HCT116 (cell line): ENCODE data around the gene LAMA4. TPM values are rescaled to one million over a fixed set of nuclear protein-coding genes. Genes with fewer than 3 reads are reported as not detected.

Experiments
- ATAC-seq: fragments of 200-7000 bp; cut with Tn5 transposase; 2 replicates; pipeline ENCODE4 v1.9.1; 2020; ENCODE audit warnings: mild to moderate bottlenecking, moderate library complexity
- BruUV-seq: library from RNA; stranded (reverse); fragments of 400-500 nt; replicated peaks from 2 replicates; lab custom pipeline; 2021; lab: Mats Ljungman, UMichigan
- CTCF ChIA-PET: fragments of 300-600 bp; sonication (Branson Sonifier 250); formaldehyde crosslinking; loops from one replicate; lab custom pipeline; 2021; ENCODE audit warnings: antibody characterized with exemption; lab: Charles Lee
- POLR2A ChIA-PET: fragments of 300-600, 350-600 bp; sonication (Branson Sonifier 250); formaldehyde crosslinking; loops from one replicate; lab custom pipeline; 2021; ENCODE audit warnings: antibody characterized with exemption; lab: Charles Lee
- RAD21 ChIA-PET, 2 experiments: fragments of 300-600 bp; sonication (Branson Sonifier 250); formaldehyde crosslinking; loops; one replicate each; lab custom pipeline; 2023; ENCODE audit warnings: low total read pairs in 2 of 2; ENCODE audit not compliant: uncharacterized antibody in 2 of 2, unreplicated experiment in 2 of 2, low non-redundant PET in 1 of 2; lab: Charles Lee
- DNase-seq: peaks from one replicate; pipeline ENCODE4 v3.0.0-alpha.2; 2010; ENCODE audit warnings: low read depth, low spot score
- H2AFZ ChIP-seq: fragments of 200-600 bp; shearing (Covaris generic), sonication (generic); 2 replicates; pipeline ENCODE4 v1.6.1; 2017; ENCODE audit warnings: low read depth, mixed run types, mixed read lengths, antibody characterized with exemption, low read length; ENCODE audit not compliant: poor library complexity, severe bottlenecking
- H3K27ac ChIP-seq: 2 replicates; pipeline ENCODE4 v1.5.1; 2012; ENCODE audit warnings: low read depth, low read length
- H3K27me3 ChIP-seq: fragments of 200-600 bp; sonication (generic); 2 replicates; pipeline ENCODE4 v1.6.1; 2016; ENCODE audit warnings: mixed run types, low read length, mixed read lengths; ENCODE audit not compliant: insufficient read depth
- H3K36me3 ChIP-seq, 2 experiments: fragments of 200-500 bp in 1 of 2; fragments of 200-600 bp in 1 of 2; sonication (Bioruptor generic) in 1 of 2; sonication (generic) in 1 of 2; 2 replicates each; pipeline versions ENCODE4 v1.5.1 to v1.6.1; 2014 to 2016; ENCODE audit warnings: low read length in 2 of 2, inconsistent platforms in 1 of 2, mixed read lengths in 1 of 2, mixed run types in 1 of 2; ENCODE audit not compliant: insufficient read depth in 2 of 2, control insufficient read depth in 1 of 2
- H3K4me1 ChIP-seq, 2 experiments: fragments of 200-600 bp in 1 of 2; sonication (generic) in 1 of 2; 2 replicates each; pipeline versions ENCODE4 v1.5.1 to v1.6.1; 2012 to 2017; ENCODE audit warnings: low read length in 2 of 2, inconsistent platforms in 1 of 2, mild to moderate bottlenecking in 1 of 2, mixed read lengths in 1 of 2, mixed run types in 1 of 2, moderate library complexity in 1 of 2; ENCODE audit not compliant: insufficient read depth in 2 of 2, control insufficient read depth in 1 of 2
- H3K4me2 ChIP-seq: fragments of 200-600 bp; sonication (generic); 2 replicates; pipeline ENCODE4 v1.6.1; 2017; ENCODE audit warnings: mixed run types, low read length, mixed read lengths
- H3K4me3 ChIP-seq, 2 experiments: fragments of 200-600 bp in 1 of 2; sonication (generic) in 1 of 2; replicated peaks in 1 of 2; 2 replicates each; pipeline ENCODE4 v1.5.1; 2011 to 2016; ENCODE audit warnings: low read length in 2 of 2, control low read depth in 1 of 2, low read depth in 1 of 2, mild to moderate bottlenecking in 1 of 2, mixed read lengths in 1 of 2, mixed run types in 1 of 2
- H3K79me2 ChIP-seq: fragments of 200-600 bp; sonication (generic); 2 replicates; pipeline ENCODE4 v1.6.1; 2017; ENCODE audit warnings: mild to moderate bottlenecking, mixed run types, low read length, moderate library complexity, mixed read lengths; ENCODE audit not compliant: insufficient read depth
- H3K9ac ChIP-seq: fragments of 200-600 bp; sonication (generic); 2 replicates; pipeline ENCODE4 v1.6.1; 2016; ENCODE audit warnings: low read length, mixed read lengths
- H3K9me2 ChIP-seq: fragments of 200-600 bp; sonication (generic), shearing (Covaris generic); 2 replicates; pipeline ENCODE4 v1.6.1; 2017; ENCODE audit warnings: mixed run types, mild to moderate bottlenecking, moderate library complexity; ENCODE audit not compliant: insufficient read depth
- H3K9me3 ChIP-seq, 2 experiments: fragments of 200-500 bp in 1 of 2; fragments of 200-600 bp in 1 of 2; sonication (Bioruptor generic) in 1 of 2; sonication (generic) in 1 of 2; 2 replicates each; pipeline ENCODE4 v1.6.1; 2014 to 2017; ENCODE audit warnings: low read length in 2 of 2, mixed read lengths in 2 of 2, inconsistent platforms in 1 of 2, low read depth in 1 of 2, mild to moderate bottlenecking in 1 of 2, mixed run types in 1 of 2, moderate library complexity in 1 of 2; ENCODE audit not compliant: control insufficient read depth in 1 of 2, insufficient read depth in 1 of 2
- H4K20me1 ChIP-seq: fragments of 200-600 bp; sonication (generic), shearing (Covaris generic); 2 replicates; pipeline ENCODE4 v1.6.1; 2017; ENCODE audit warnings: mixed run types, mild to moderate bottlenecking, moderate library complexity; ENCODE audit not compliant: insufficient read depth
- CBX3 ChIP-seq: IDR thresholded peaks from 2 replicates; pipeline ENCODE4 v1.6.1; 2012; ENCODE audit warnings: low read depth
- CEBPB ChIP-seq: IDR thresholded peaks from 2 replicates; pipeline ENCODE4 v1.6.1; 2012; ENCODE audit warnings: low read depth
- EGR1 ChIP-seq: IDR thresholded peaks from 2 replicates; pipeline ENCODE4 v1.6.1; 2012; ENCODE audit warnings: low read depth
- ELF1 ChIP-seq: IDR thresholded peaks from 2 replicates; pipeline ENCODE4 v1.6.1; 2012; ENCODE audit warnings: low read depth, borderline replicate concordance
- EZH2phosphoT487 ChIP-seq: fragments of 200-600 bp; IDR thresholded peaks from 2 replicates; pipeline ENCODE4 v1.6.1; 2018; ENCODE audit warnings: antibody characterized with exemption, borderline replicate concordance
- FOSL1 ChIP-seq: IDR thresholded peaks from 2 replicates; pipeline ENCODE4 v1.6.1; 2012; ENCODE audit warnings: low read depth
- JUND ChIP-seq: IDR thresholded peaks from 2 replicates; pipeline ENCODE4 v1.6.1; 2012
- SP1 ChIP-seq: IDR thresholded peaks from 2 replicates; pipeline ENCODE4 v1.6.1; 2012; ENCODE audit warnings: low read depth
- SRF ChIP-seq: IDR thresholded peaks from 2 replicates; pipeline ENCODE4 v1.6.1; 2012; ENCODE audit warnings: low read depth
- ZFX ChIP-seq: fragments of 450-650 bp; IDR thresholded peaks from 2 replicates; pipeline ENCODE4 v1.6.1; 2017
- ZNF274 ChIP-seq: fragments of 200-500 bp; sonication (Bioruptor generic); IDR thresholded peaks from 2 replicates; pipeline ENCODE4 v1.6.1; 2014; ENCODE audit warnings: mild to moderate bottlenecking, low read depth, low read length, inconsistent platforms
- intact Hi-C: fragments of 100-400 bp; cut with micrococcal nuclease; formaldehyde crosslinking; loops from 2 replicates; pipeline ENCODE4 v1.10.0; 2022
- total RNA-seq: library from RNA; stranded (reverse); gene quantifications from one replicate; pipeline ENCODE4 v1.2.1, GENCODE V29; 2021; ENCODE audit not compliant: unreplicated experiment
- TF ChIP-seq, protein P1 (sequence below): IDR thresholded peaks from 2 replicates; pipeline ENCODE4 v1.6.1; 2012; ENCODE audit warnings: low read depth
- TF ChIP-seq, protein P2 (sequence below), 3 experiments: fragments of 200-600 bp in 1 of 3; sonication (generic) in 1 of 3; IDR thresholded peaks in 2 of 3; conservative IDR thresholded peaks in 1 of 3; 2 replicates each; pipeline ENCODE4 v1.5.1; 2012 to 2017; ENCODE audit warnings: low read depth in 2 of 3, low read length in 2 of 3, antibody characterized with exemption in 1 of 3, borderline replicate concordance in 1 of 3, control low read depth in 1 of 3, mild to moderate bottlenecking in 1 of 3, mixed read lengths in 1 of 3, mixed run types in 1 of 3, moderate library complexity in 1 of 3; ENCODE audit not compliant: insufficient read depth in 1 of 3
- TF ChIP-seq, protein P3 (sequence below): IDR thresholded peaks from 2 replicates; pipeline ENCODE4 v1.6.1; 2011; ENCODE audit warnings: mild to moderate bottlenecking, low read length, moderate library complexity; ENCODE audit not compliant: insufficient replicate concordance; ENCODE audit errors: extremely low read depth
- TF ChIP-seq, protein P4 (sequence below): IDR thresholded peaks from 2 replicates; pipeline ENCODE4 v1.6.1; 2012

LAMA4 gene
- total RNA-seq, 1 experiment from 2014 or later, result 2.2 TPM

DNA sequence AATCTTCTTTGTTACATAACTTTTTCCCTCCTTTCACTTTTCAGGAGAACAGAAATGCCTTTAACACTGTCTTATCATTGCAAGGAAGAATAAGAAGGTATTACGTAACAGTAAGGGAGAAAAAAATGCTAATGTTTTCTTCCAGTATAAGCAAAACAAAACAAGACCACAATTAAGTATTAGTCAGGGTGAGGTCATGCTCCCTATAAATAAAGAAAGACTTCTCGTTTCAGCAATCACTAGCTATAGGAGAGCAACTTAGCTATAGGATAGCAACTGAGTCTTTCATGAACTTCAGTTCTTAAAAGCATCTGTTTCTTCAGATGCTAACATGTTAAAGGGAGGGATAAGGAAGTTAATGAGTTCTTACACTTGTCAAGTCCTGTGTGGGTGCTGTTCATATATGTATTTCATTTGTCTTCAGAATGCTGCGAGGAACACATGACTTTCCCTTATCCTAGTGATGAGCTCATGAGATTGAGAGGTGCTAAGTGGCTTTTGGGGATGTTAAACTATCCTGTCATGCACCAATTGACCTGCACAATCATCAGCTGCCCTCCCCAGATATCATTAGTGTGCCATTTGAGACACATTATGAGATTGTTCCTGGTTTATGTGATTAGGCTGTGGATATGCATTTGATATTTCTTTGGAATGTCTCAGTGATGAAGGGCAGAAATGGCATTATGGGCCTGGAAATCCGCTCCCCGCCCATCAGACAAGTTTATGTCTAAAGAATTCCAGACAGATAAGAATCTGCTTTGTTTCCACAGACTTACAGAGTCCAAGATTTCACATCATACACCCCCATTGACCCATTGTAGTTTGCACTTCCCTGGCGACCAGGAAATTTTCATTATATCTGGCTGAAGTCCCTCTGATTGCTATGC is 37.5 kb downstream of the LAMA4 start:
- no peaks in the 10 kb centered on the region for H3K9me3 ChIP-seq
- ChIA-PET RAD21 (no interaction called here), CTCF (no interaction called here)
- H3K4me1 ChIP-seq, result peaks cover 0 to 14% of the 10 kb centered on the region in 2 experiments; a peak in 2 of 4 replicates
- no peaks in the 10 kb centered on the region for H3K36me3 ChIP-seq
- intact Hi-C loops, result no loop called here
- H3K27me3 ChIP-seq, result no peaks in the 10 kb centered on the region
- ATAC-seq, result peak; percentile 36; the same call in 1 of the 2 replicates
- H3K4me2 ChIP-seq, result peak overlapping the region; percentile 3; the same call in 1 of the 2 replicates
- H3K9ac ChIP-seq, result no peak overlapping the region
- no TSS peak for BruUV-seq
- no peaks in the 10 kb centered on the region for H3K79me2 ChIP-seq
- no peak overlapping the region for H3K4me3 ChIP-seq
- no peaks in the 10 kb centered on the region for H4K20me1 ChIP-seq
- H3K9me2 ChIP-seq, result no peaks in the 10 kb centered on the region
- no peak for DNase-seq
- TF ChIP-seq, protein P1, sequence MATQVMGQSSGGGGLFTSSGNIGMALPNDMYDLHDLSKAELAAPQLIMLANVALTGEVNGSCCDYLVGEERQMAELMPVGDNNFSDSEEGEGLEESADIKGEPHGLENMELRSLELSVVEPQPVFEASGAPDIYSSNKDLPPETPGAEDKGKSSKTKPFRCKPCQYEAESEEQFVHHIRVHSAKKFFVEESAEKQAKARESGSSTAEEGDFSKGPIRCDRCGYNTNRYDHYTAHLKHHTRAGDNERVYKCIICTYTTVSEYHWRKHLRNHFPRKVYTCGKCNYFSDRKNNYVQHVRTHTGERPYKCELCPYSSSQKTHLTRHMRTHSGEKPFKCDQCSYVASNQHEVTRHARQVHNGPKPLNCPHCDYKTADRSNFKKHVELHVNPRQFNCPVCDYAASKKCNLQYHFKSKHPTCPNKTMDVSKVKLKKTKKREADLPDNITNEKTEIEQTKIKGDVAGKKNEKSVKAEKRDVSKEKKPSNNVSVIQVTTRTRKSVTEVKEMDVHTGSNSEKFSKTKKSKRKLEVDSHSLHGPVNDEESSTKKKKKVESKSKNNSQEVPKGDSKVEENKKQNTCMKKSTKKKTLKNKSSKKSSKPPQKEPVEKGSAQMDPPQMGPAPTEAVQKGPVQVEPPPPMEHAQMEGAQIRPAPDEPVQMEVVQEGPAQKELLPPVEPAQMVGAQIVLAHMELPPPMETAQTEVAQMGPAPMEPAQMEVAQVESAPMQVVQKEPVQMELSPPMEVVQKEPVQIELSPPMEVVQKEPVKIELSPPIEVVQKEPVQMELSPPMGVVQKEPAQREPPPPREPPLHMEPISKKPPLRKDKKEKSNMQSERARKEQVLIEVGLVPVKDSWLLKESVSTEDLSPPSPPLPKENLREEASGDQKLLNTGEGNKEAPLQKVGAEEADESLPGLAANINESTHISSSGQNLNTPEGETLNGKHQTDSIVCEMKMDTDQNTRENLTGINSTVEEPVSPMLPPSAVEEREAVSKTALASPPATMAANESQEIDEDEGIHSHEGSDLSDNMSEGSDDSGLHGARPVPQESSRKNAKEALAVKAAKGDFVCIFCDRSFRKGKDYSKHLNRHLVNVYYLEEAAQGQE, result no peak
- TF ChIP-seq EZH2phosphoT487 (no peak), SRF (no peak), SP1 (0 out of 2 replicates have a peak, but pooled peaks have one; percentile 21), ELF1 (no peak), CBX3 (no peak), EGR1 (no peak), ZNF274 (no peak), ZFX (no peak), FOSL1 (peak; percentile 22; the same call in 1 of the 2 replicates), CEBPB (peak; percentile 73; the same call in 1 of the 2 replicates), JUND (0 out of 2 replicates have a peak, but pooled peaks have one; percentile 11)
- TF ChIP-seq, protein P2, sequence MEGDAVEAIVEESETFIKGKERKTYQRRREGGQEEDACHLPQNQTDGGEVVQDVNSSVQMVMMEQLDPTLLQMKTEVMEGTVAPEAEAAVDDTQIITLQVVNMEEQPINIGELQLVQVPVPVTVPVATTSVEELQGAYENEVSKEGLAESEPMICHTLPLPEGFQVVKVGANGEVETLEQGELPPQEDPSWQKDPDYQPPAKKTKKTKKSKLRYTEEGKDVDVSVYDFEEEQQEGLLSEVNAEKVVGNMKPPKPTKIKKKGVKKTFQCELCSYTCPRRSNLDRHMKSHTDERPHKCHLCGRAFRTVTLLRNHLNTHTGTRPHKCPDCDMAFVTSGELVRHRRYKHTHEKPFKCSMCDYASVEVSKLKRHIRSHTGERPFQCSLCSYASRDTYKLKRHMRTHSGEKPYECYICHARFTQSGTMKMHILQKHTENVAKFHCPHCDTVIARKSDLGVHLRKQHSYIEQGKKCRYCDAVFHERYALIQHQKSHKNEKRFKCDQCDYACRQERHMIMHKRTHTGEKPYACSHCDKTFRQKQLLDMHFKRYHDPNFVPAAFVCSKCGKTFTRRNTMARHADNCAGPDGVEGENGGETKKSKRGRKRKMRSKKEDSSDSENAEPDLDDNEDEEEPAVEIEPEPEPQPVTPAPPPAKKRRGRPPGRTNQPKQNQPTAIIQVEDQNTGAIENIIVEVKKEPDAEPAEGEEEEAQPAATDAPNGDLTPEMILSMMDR (IDR thresholded peaks at IDR 0.05 in 2 of 3, conservative IDR thresholded peaks at IDR 0.05 in 1 of 3; ENCODE audit: borderline replicate concordance in 1 of 3, insufficient read depth in 1 of 3, low read depth in 2 of 3, low read length in 2 of 3), result no peak
- TF ChIP-seq, protein P3, sequence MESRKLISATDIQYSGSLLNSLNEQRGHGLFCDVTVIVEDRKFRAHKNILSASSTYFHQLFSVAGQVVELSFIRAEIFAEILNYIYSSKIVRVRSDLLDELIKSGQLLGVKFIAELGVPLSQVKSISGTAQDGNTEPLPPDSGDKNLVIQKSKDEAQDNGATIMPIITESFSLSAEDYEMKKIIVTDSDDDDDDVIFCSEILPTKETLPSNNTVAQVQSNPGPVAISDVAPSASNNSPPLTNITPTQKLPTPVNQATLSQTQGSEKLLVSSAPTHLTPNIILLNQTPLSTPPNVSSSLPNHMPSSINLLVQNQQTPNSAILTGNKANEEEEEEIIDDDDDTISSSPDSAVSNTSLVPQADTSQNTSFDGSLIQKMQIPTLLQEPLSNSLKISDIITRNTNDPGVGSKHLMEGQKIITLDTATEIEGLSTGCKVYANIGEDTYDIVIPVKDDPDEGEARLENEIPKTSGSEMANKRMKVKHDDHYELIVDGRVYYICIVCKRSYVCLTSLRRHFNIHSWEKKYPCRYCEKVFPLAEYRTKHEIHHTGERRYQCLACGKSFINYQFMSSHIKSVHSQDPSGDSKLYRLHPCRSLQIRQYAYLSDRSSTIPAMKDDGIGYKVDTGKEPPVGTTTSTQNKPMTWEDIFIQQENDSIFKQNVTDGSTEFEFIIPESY, result no peak
- TF ChIP-seq, protein P4, sequence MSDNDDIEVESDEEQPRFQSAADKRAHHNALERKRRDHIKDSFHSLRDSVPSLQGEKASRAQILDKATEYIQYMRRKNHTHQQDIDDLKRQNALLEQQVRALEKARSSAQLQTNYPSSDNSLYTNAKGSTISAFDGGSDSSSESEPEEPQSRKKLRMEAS, result no peak
- TF ChIP-seq, all 23 proteins: peak for 4
- no peak overlapping the region for H2AFZ ChIP-seq
- H3K27ac ChIP-seq, result no peak overlapping the region
- POLR2A ChIA-PET, result no interaction called here
